Epithelial cell of prostate (primary cell): ENCODE measurements around the gene C4orf33.
"Not testable (repeated sequence)": the region's sequence is repeated elsewhere in the genome, so short reads cannot be mapped to it uniquely, and the experiment has no call there.

Source experiments
- DNase-seq: peaks from one replicate; pipeline ENCODE4 v3.0.0-alpha.2; 2011; ENCODE audit warnings: low read depth, low spot score
- H3K27ac ChIP-seq: fragments of 450-650 bp; 2 replicates; pipeline ENCODE4 v1.5.1; 2017; ENCODE audit warnings: mild to moderate bottlenecking

The C4orf33 gene

DNA sequence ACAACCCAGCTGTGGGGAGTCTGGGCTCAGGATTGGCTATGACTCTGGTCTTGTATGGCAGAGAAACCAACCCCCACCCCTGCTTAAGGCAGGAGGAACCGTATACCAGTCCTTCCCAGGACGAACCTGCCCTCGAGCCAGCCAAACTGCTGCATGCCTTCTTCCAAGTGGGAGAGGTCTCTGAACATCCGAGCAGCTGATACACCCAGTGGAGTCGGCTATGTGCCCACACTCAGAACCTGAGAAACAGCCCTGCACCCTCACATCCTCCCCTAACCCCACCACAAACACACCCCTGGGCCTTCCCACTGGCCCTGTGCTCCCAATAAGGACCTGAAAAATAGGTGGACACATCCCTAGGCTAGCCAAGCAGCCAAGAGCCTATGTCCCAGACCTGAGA, 21.8 kb downstream of the C4orf33 start:
- H3K27ac ChIP-seq: no peak overlapping the region
- DNase-seq: no peak

DNA sequence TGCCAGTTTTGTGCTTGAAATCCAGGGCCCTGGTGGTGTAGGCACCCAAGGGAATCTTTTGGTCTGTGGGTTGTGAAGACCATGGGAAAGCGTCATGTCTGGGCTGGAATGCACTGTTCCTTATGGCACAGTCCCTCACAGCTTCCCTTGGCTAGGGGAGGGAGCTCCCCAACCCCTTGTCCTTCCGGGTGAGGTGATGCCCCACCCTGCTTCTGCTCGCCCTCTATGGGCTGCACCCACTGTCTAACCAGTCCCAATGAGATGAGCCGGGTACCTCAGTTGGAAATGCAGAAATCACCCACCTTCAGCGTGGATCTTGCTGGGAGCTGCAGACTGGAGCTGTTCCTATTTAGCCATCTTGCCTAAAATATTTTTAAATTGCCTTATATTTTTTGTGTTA, 30.7 kb downstream of the C4orf33 start:
- not testable (repeated sequence) for DNase-seq, H3K27ac ChIP-seq

DNA sequence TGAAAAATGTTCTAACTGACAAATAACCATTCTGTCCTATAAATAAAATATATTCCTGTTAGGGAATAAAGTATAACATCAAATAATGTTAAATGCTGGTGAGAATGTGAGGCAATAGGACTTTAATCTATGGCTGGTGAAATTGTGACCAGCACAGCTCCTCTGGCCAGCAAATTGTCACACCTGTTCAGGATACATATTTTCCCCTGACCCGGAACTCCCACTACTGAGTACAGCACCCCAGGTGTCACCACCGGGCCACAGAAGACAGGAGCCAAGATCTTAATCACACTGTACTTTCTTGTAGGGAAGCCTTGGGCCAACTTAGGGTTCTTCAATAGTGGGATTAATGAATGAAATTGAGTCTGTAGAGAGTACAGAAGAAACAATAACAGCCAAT, 33.2 kb downstream of the C4orf33 start:
- no peak overlapping the region for H3K27ac ChIP-seq

DNA sequence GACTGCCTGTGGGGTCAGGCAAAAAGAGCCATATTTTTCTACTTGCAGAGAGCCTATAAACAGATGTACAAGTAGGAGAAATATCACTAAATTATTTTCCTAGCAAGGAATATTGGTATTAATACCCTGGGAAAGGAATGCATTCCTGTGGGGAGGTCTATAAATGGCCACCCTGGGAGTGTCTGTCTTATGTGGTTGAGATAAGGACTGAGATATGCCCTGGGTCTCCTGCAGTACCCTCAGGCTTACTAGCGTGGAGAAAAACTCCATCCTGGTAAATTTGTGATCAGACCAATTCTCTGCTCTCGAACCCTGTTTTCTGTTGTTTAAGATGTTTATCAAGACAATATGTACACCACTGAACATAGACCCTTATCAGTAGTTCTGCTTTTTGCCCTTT, 35.4 kb downstream of the C4orf33 start:
- no peak overlapping the region for H3K27ac ChIP-seq
- no peak for DNase-seq

More for the DNA sequence above, 33.2 kb downstream of the C4orf33 start:
- no peak for DNase-seq

DNA sequence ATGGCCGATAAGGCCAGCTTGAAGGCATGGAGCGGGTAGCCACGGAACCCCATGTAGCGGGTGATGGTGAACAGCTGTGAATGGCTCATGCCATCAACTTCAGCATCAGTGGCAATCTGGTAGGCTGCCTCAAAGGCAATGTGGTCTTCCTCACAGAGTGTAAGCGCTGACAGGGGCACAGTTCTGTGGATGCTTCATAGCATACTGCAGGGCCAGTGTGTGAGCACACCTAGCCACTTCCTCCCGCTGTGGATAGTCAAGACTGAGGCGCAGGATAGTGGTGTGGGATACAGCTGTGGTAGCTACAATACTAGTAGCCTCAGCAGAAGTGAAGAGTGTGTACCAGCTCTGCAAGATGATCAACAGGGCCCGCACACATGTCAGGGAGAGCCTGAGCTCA, 40.5 kb downstream of the C4orf33 start:
- H3K27ac ChIP-seq: no peak overlapping the region
- no peak for DNase-seq

DNA sequence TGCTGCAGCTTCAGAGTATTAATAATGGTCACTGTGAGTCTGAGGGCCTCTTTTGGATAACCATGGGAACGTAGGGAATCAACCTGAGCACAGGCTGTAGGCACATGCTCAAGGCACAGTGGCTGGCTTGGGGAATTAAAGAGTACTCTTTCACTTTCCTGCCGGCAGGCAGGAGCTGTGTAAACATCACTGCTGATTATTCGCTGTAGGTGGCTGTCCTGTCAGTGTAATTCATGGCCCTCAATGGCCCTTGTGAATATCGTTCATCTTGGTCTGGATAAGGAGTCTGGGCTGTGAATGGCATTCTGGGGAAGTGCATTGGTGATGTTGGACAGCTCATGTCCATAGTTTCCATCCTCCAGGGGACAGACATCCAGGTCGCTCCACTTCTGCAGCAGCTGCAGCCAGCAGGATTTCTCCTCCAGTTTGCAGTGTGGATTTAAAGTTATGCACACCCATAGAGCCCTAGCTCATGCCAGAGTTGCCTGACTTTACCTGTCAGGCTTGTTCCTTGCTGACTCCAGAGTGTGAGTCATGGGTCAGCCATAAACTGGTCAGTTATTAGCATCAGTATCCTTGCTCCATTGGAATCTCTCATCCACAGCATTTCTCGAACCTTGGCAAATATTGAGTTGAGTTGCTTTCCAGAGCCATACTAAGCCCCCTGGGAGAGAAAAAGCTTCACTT, 43.0 kb downstream of the C4orf33 start:
- no peak for DNase-seq

DNA sequence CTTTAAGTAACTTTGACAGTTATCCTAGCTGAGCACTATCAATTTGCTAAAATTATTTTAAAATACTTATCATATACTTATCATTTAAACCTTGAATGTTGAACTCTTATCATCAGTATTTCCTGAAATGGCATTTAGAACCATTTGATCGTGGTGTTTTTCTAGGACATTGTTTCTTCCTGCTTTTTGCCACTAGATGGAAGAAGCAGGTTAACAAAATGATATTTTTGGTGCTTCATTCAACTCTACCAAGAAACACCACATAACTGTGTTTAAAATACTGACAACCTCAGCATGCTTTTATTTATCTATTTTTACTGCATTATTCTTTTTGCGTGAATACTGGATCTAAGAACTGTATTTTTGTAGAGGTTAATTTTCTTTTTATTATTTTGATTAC, 44.6 kb downstream of the C4orf33 start:
- H3K27ac ChIP-seq: no peak overlapping the region
- DNase-seq: no peak

More for the DNA sequence above, 43.0 kb downstream of the C4orf33 start:
- H3K27ac ChIP-seq: no peak overlapping the region

DNA sequence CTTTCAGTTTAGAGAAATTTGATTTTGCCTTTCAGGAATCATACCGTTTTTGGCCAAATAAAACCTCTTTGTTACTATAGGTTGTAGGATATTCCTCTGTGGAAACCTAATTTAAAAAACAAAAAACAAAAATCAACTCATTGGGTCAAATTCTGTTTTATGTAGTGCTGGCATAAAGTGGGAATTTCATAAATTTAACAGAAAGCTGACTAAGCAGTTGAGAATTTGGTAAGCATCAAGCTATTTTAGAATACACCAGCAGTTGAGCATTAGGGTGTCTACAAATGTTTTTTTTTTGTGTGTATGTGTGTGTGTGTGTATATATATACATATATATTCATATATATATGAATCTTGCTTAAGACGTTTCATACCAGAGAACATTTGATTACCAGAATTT, 47.4 kb downstream of the C4orf33 start:
- no peak for DNase-seq
- H3K27ac ChIP-seq: no peak overlapping the region

DNA sequence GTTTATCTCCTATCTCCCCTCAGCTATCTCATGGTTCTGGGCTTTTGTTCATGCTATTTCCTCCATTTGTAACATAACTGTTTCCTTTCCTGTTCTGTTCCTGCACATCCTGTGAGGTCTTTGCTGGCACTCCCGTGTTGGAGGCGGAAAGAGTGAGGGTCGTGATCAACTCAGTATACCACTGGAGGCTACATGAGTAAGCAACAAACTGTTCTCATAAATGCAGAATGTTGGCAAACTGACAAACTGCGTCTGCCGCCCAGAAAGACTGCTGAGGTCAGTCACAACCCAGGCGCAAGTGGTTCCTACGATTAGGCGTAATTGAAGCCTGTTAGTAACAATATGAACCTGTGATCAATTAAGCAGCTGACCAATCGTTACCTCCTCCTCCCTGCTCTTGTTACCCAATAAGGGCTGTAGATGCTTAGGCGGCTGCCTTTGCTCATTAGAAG, 48.8 kb downstream of the C4orf33 start:
- no peak for DNase-seq
- no peak overlapping the region for H3K27ac ChIP-seq

DNA sequence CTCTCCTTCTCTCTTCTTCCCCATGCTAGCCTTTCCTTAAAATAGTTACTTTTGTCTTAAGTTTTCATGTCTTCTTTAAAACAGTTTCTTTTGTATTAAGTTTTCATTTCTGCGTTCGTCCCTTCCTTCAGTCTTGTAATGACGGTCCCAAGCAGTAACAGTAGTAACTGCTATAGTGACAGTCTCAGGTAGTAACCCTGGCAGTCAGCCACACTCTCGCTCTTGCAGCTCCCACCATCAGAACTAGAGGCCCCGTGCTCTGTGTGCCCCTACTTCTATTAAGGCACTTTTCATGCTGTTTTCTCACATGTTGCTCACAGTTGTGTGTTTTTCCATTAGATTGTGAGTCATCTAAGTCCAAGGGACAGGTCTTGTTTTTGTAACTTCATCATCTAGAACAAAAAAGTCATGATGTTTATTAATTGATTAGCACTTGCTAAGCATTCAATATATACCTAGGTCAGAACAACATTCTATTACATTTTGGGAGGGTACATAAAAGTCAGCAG, 49.3 kb downstream of the C4orf33 start:
- no peak for DNase-seq
- no peak overlapping the region for H3K27ac ChIP-seq

DNA sequence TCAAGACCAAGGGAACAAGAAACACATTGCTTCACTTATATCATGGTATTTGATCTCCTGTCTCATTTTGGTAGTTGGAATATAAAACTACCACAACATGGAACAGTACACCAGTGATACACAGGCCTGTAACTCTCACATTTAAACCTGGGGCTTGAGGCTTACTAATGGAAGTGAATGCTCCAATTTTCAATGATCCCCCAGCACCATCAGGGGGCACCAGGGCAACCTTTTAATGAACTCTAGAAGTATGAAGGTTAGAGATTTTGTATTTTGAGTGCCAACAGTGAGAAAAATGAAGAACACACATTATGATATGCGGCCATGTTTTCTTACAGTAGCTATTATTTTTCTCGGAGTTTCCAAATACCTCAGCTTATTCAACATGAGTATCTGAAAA, 50.7 kb downstream of the C4orf33 start:
- no peak overlapping the region for H3K27ac ChIP-seq
- no peak for DNase-seq

DNA sequence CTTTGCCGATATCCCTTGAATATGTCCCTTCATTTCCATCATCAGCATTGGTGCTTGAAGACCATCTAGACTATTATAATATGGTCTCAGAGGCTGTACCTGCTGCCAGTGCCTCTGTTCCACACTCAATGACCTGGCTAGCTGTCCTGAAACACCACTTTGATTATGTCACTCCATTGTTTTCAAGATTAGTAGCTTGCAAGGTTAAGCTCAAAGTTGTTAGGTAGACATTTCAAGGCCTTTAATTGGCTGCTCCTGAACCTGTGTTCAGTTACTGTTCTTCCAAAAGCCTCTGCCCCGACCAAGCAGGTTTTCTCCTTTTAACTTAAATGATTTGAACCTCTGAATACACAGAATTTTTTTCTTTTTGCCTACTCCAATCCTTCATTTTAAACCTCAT, 52.9 kb downstream of the C4orf33 start:
- DNase-seq: no peak
- H3K27ac ChIP-seq: no peak overlapping the region

DNA sequence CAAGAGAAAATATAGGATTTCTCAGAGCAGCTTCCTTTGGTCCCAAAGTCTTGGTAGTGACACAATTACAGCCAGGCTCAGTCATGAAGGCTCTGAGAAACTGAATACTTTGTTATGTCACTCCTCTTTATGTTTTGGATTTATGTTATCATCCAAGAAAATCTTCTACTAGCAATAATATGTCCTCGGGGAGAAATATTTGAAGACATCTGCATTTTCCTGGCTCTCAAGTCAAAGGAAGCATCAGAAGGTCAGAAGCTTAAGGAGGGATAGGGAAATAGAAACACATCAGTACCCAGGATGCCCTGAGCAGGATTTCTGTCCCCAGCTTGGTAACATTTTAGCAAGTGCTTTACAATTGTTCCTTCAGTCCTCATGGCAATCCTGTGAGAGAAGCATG, 54.0 kb downstream of the C4orf33 start:
- no peak for DNase-seq
- H3K27ac ChIP-seq: no peak overlapping the region

DNA sequence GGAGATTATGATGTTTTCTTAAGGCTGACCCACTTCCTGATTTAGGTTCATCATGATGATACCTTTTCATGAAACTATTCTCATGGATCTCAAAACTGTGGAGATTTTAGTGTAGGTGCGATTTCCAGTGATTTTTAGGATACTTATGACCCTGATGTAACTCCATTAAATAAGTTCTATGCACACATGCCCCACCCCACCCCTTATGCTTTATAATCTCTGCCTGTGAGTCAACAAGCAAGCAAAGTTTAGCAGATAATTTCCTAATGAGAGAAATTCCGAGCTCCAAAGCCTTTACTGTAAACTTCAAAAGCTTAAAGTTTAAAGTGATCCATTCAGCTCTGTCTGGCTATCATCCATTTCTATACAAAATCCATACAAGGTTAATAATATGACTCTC, 56.4 kb downstream of the C4orf33 start:
- DNase-seq: no peak
- no peak overlapping the region for H3K27ac ChIP-seq

DNA sequence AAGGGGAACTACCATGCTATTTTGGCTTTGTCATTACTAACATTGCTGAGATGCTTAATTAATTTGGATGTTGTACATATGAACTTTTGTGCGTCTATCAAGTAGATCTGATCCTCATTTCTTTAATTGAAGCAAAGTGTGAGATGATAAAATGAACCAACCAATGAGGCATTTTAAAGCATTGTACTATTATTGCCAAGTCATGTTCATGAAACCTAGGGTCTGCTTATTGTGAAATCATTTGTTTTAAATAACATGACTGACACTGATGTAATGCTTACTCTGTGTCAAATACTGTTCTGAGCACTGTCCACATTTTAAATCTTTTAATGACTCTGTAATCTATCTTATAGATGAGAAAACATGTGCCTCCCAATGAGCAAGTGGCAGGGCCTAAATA, 57.7 kb downstream of the C4orf33 start:
- no peak for DNase-seq
- no peak overlapping the region for H3K27ac ChIP-seq

DNA sequence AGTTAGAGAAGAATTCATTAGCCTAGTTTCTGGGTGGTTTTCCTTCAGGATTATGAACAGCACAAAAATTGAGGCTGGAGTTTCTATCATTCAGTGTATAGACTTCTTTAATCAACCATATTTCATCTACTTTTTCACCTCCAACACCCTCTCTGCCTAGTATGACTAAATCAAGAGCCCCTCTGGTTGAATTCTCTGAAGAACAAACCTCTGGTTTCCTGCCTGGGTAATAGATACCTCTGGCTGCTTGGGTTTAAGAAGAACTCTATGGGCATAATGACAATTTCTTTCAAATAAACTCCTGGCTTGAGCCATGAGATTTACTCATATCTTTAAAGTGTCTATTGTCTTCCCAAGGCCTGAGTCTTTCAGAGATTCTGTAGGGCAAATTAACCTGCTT, 66.5 kb downstream of the C4orf33 start:
- no peak for DNase-seq
- H3K27ac ChIP-seq: no peak overlapping the region

DNA sequence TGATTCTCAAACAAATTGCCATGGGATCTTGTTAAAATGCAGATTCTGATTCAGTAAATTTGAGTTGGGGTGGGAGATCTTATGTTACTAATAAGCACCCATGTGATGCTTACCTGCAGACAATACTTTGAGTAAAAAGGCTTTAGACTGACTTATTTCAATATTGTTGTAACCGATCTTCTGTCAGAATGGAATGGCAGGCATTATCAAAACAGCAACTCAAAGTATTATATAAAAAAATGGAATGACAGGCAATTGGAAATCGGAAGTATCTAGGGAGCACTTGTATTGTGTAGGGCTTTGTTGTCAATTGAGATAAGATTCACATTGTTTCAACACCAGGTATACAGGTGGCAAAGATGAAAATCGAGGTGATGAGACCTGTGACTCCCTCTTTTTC, 67.5 kb downstream of the C4orf33 start:
- H3K27ac ChIP-seq: no peak overlapping the region
- no peak for DNase-seq

DNA sequence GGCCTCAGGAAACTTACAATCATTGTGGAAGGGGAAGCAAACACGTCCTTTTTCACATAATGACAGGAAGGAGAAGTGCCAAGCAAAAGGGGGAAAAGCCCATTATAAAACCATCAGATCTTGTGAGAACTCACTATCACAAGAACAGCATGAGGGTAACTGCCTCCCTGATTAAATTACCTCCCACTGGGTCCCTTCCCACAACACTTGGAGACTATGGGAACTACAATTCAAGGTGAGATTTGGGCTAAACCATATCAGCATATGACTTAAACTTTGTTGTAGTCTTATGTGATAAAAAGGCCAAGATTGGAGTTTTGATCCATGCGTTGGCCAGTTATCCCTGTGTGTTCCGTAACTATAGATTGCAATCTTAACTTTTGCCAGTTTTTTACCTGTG, 68.3 kb downstream of the C4orf33 start:
- DNase-seq: no peak
- no peak overlapping the region for H3K27ac ChIP-seq
